ENCODE measurements around the gene PPP1R26.
A peak's percentile ranks its signal among the peaks of the same experiment; 100 is the strongest.

Gene PPP1R26

DNA sequence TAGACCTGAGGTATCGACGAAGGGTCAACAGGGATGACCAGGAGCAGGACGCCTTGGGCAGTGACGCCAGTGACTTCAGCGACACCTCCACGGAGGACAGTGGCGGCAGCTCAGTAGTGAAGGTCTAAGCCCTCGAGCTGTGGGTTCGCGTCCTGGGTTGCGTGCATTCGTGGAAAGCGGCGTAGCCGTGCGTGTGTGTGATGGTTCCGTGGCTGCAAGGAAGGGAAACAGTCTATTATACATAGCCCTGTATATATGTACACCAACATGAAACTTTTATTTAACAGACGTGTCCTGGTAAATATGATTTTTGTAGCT is 8.4 kb downstream of the PPP1R26 start:
- no peak for DNase-seq (ENCODE audit: low spot score)

DNA sequence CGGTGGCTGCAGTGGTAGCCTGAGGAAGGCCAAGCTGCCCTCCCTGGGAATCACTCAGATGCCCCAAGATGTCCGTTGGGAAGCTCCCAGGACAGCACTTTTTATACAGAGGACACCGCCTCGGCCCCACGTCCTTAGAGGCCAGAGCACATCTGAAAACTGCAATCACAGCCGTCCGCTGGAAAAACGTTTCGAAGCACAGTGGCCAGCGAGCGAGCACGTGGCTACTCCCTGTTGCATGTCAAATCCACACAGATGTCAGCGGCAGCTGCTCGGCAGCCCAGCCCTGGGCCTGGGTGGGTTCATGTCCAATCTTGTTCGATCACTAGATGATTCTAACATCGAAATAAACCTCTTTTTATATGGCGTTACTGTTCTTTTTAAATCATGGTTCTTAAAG is 8.9 kb downstream of the PPP1R26 start:
- no peak for DNase-seq (ENCODE audit: low spot score)

DNA sequence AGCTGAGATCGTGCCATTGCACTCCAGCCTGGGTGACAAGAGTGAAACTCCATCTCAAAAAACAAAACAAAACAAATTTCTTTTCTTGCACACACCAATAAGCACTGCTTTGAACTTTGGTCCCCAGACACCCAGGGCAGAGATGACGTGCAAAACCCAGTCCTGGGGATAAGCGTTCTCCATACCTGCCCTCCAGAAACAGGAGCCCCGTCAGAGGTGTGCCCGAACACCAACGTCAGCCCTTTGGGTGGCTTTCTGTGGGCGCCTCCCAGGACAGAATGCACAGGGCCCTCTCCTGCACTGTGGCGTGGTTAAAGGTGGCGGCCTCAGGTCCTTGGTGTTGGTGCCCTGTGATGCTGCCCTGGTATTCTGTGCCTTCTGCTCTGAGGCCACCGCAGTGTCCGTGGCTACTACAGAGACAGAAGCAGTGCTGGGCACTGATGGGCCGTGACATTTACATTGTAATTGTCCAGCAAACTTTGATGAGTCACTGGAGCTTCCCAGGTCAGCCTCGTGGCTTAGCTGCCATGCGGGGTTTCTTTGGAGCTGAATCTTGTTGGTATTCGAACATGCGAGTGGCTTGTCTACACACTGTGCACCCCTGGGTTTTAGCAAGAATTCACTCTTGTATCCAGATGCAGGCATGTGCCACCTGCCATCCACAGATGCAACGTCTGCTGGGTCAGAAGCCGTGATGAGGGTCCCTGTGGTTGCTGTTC is 9.8 kb downstream of the PPP1R26 start:
- DNase-seq (ENCODE audit: low spot score), result no peak

DNA sequence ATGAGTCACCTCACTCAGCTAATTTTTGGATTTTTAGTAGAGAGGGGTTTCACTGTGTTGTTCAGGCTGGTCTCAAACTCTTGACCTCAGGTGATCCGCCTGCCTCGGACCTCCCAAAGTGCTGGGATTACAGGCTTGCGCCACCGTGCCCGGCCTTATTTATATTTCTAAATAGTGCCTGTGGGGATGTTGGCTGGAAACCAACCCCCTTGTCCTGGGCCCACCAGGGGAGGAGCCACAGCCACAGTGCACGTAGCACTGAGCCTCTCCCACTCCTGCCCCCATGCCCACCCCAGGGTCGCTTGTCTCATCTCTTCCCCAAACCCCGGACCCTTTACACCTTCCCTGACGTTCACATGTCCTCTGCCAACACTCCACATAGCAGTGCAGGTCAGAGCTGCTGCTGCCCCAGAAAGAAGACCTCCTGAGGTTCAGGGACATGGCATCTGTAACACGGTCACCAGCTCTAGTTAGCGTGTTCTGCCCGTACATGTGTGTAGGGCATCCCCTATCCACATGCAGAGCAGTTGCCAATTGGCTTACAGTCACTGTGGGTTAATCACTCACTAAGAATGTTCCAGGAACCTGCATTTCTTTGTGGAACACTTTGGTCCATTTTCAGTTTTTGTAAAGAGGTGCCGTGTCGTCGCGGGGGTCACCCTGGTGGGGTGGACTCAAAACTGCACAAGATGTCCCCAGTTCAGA is 10.7 kb downstream of the PPP1R26 start:
- no peak for DNase-seq (ENCODE audit: low spot score)

DNA sequence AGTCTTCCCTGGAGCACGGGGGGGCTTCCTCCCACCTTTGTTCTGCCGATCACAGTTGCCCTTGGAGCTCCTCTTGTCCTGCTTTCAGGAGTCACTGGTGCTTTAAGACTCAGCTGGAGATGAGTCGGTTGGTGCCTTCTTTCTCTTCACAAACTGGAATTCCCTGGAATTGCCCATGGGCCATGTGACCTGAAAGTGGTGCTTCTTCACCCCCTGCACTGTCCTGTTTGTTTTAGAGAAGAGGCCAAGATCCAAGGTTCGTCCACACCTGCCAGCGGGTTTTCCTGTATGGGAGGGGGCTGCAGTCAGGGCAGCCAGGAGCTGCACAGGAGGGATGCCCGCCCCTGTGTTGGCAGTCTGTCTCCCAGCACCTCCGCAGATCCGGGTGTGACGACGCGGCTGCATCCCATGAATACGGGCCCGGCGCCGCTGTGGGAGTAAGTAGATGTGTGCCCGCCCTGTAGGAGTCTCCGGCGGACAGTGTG is 11.4 kb downstream of the PPP1R26 start:
- DNase-seq (ENCODE audit: low spot score), result no peak

DNA sequence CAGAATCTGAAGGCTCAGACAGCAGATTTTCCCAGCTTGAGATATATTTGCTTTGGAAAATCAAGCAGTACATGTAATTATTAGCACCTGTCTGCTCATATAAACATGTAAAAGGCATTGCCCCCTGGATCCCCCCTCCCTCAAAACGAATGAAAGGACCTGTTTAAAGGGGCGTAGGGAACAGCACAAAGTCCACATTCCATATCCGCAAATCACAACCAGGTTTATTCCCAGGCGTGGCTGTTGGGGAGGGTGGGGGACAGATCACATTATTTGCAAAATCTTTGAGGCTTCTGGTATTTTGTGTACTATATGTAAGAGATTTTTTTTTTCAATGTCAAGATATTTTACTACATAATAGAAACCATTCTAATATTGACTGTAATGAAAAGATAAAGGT is 12.2 kb downstream of the PPP1R26 start:
- no peak for DNase-seq (ENCODE audit: low spot score)

DNA sequence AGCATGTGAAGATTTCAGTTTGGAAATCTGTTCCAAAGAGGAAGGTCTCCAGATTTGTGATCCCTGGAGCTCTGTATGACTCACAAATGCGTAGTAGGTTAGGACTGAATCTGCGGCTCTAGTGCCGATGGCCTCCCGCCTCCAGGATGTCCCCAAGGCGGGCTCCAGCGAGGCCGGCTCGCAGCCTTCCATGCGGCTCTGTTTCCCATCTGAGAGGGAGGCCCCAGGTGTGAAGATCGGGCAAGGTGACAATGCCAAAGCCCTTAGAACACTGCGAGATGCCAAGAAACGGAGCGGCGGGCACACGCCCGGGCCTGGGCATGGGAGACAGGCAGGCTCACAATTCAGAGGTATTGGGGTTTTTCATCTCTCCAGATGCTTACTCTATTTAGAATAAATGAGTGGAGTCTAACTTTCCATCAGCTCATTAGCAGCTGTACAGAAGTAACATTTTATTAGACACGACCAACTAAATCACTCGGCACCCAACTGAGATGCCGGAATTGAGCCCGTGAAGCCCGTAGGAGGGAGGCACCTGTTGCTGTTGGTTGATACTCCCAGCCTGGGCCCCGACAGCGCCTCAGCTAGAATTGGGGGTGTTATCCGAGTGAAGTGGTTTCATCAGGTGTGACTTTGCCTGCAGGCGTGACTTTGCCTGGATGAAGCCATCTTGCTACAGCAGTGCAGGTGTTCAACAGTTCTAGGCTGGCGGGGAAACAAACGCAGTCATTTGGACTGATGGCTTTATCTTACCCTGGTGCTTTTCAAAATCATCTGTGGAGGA is 13.5 kb downstream of the PPP1R26 start:
- no peak for DNase-seq (ENCODE audit: low spot score)

DNA sequence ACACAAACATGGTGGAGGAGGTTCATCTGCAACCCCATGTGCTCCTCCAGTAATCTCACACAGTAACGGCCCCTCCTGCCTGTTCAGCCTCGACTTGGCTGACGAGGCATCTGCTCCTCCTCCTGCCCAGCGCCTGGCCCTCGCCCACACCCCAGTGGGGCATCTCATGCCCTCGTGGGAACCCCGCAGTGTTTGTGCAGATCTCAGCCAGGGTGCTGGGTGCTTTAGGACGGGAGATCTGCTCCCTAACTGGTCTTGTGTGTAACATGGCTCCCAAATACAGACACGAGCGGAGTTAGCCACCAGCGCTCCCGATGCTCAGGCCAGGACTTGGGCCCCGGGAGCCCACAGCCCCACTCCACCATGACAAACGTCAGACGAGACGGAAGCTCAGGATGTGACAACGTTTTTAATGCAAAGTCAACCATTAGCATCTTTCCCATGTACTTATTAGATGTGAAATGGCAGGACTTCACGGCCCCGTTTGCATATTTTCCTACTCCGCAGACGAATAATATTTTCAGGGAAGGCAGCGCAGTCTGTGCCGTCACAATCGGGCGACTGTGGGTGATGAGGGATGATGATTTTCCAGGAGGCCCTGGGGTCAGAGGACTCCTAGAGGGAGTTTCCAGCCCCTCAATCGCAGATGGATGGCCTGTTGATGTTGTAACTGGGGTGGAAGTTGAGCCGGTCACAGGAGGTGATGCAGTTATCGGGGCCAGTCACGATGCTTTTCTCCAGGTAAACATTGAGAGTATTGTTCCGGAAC is 15.4 kb downstream of the PPP1R26 start:
- no peak for DNase-seq (ENCODE audit: low spot score)

DNA sequence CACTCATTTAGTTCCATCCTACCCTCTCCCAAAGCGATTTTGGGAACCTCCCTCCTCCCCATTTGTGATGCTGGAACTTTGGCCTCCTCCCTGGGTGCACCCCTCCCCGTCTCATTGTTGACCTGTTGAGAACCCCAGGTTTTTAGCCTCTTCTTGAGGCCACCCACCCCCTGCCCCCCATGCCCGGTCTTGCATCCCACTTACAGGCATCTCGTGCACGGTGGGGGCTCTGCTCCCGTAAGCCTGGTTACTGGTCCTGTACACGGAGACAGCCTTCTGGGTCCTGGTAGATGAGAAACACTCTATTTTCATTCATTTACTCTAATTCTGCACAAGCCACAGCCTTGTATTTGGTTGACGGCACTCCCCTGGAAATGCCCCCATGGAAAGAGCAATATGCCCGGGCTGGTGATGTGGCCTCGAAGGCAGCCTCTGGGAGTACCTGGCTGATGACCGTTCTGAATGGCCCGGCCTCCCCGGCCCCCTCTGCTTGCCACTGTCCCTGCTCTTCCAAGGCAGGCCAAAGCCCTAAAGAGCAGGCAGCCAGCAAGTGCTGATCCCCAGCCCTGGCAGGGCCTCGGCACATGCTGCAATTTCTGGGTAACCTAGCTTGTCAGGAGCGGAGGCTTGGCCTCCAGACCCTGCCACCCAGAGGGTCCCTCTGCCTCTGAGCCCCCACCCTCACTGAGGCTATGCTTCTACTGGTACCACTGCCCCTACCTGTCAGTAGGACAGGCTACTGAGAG is 19.0 kb downstream of the PPP1R26 start:
- no peak for DNase-seq (ENCODE audit: low spot score)

DNA sequence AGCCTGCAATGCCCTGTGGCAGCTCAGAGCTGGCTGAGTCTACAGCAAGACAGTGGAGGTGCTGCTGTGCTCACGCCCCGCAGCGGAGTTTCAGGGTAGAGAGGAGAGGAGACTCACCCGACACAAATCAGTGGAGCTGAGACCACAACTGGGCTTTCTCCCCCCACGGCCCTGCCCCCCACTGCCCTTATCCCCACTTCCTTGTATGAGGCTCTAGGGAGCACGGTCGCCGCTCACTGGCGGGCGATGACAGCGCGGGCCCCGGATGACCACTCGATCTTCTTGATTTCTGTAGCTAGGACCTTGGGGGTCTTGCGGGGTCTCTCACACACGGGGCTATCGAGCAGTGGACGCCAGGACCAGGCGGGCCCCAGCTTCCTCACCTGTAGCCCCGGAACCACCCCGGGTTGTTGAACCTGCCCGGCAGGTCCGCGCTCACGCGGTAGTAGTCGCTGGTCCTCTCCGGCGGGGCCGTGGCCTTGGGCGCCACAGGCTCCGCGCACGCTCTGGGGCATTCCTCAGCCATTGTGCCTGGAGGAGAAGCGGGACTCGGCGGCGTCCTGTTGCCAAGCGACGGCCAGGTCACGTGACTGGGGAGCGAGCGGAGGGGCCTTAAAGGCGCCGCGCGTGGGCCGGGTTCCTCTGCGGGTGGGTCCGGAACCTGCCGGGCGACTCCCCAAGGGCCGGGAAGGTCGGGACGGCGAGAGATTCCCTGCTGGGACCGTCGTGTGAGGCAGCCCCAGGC is 19.9 kb downstream of the PPP1R26 start:
- DNase-seq (ENCODE audit: low spot score), result peak; percentile 91

DNA sequence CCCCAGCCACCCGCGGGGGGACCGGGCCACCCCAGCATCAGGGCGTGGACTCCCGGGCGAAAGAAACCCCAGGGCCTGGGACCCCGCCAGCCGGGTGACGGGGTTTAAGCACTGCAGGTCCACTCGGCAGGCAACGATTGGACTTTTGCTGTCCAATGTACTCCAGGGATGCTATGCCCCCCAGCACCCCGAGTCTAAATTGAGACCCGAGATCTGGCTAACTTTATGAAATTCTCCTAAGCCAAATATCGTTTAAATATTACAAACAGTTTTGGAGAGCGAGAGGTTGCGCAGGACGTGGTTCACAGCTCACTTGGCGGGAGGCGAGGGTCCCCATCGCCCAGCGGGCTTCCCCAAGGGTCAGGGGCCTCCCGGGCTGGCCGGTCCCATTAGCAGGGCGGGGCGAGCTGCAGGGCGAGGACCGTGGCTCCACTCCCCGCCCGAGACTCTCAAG is 20.5 kb downstream of the PPP1R26 start:
- DNase-seq (ENCODE audit: low spot score), result no peak

DNA sequence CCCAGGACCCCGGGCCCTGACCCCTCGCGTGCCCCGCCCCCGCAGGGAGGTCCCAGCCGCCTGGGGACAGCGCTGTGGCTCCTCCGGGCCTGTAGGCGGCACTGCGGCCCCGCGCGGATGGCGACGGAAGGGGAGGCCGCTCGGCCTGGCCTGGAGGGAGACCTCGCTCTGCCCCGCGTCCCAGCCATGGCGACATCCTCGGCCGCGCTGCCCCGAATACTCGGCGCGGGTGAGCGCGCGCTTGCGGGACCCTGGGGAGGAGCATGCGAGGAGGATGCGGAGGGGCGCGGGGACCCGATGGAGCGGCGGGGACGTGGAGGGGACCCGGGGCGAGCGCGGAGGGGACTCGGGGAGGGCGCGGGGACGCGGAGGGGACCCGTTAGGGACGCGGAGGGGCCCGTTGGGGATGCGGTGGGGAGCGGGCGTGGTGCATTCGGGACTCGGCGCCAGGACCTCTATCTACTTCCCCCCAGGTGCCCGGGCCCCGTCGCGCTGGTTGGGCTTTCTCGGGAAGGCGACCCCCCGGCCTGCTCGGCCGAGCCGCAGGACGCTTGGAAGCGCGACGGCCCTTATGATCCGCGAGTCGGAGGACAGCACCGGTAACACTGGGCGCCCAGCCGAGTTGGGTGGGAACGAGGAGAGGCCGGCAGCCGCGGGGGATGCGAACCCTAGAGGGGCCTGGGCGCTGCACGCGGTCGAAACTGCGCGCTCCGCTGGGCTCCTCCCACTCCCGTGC is 21.1 kb downstream of the PPP1R26 start, which contains the start of gene MRPS2:
TSS of gene MRPS2 (plus strand) at position 158 of the 736 bp plus-strand sequence. CDS start at position 187, 29 bp downstream.
- DNase-seq (ENCODE audit: low spot score), result peak; percentile 84

DNA sequence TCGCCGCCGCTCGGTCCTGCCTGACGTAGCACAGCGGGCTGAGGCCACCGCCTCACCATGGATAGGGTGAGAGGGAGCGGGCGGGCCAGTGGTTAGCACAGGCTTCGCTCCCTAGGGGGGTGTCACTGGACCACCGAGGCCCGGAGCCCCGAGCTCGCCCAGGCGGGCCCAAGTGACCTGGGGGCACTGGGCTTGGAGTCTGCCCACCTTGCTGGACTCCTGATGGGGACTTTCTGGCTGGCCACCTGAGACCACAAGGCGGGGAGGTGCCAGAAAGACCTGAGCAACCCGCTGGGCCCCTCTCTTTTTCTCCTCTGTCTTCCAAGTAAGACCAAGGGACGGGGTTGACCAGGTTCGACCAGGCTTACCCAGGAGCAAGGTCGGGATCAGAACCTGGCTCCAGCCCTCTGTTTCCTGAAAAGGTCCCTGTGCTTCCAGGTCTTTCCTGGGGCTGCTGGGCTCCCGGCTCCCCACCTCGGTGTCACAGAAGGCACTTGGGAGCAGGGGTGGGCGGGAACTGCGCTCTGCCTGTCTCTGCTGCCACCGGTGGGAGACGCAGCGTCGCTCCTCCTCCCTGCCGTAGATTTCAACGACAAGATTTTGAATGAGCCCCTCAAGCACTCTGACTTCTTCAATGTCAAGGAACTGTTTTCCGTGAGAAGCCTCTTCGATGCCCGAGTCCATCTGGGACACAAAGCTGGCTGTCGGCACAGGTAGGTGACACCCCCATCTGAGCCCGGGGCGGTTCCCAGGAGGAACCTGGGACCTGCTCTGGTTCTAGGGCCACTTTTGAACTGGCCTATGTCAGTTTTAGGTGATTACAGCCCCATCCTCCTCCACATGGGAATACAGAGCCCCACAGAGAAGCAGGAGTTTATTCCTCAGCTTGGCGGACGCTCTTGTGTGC is 21.9 kb downstream of the PPP1R26 start:
- DNase-seq (ENCODE audit: low spot score), result no peak

DNA sequence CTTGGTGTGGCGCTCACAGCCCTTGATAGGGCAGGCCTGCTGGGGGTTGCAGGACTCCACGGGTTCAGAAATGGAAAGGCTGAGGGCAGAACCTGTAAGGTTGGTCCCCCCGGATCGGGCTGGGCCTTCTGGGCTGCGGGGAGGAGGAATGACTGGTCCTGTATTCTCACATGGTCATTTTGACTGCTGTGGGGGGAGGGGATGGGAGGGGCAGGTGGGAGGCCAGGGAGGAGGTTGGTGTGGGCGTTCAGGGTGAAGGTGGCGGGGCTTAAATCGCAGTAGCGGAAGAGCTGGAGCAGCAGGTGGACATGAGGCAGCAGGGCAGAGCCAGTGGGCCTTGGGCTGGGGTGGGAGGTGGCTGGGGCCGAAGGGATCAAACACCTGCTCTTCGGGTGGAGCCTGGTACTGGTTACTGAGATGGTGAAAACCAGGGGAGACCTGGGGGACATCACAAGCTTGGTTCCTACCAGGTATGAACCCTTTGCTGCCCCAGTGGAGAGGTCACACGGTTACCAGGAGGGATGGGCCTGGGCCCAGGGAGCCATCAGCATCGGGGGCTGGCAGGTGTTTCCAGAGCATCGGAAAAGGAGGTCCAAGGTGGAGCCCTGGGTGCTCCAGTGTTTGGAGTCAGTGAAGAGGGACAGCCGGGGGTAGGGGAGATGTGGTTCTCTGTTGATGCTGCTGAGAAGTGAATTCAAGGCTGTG is 22.7 kb downstream of the PPP1R26 start:
- DNase-seq (ENCODE audit: low spot score), result no peak

DNA sequence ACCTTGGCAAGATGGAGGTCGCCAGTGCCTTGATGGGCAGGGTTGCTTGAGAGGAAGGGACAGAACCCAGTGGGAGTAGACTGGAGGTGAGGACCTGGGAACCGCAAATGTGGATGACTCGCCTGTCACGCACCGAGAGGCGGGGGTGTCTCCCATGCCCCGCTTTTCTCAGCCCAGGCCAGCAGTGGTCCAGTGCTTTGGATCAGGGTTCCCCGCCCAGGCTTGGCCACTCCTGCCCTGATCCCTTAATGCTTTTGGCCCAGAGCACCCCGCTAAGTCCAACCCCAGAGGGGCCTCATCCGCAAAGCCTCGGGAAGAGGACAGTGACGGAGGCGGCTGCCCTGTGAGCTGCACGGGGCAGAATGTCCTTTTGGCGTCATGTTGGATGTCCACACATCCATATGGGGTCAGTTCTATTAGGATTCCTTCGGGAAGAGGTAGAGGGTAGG is 23.3 kb downstream of the PPP1R26 start:
- no peak for DNase-seq (ENCODE audit: low spot score)

DNA sequence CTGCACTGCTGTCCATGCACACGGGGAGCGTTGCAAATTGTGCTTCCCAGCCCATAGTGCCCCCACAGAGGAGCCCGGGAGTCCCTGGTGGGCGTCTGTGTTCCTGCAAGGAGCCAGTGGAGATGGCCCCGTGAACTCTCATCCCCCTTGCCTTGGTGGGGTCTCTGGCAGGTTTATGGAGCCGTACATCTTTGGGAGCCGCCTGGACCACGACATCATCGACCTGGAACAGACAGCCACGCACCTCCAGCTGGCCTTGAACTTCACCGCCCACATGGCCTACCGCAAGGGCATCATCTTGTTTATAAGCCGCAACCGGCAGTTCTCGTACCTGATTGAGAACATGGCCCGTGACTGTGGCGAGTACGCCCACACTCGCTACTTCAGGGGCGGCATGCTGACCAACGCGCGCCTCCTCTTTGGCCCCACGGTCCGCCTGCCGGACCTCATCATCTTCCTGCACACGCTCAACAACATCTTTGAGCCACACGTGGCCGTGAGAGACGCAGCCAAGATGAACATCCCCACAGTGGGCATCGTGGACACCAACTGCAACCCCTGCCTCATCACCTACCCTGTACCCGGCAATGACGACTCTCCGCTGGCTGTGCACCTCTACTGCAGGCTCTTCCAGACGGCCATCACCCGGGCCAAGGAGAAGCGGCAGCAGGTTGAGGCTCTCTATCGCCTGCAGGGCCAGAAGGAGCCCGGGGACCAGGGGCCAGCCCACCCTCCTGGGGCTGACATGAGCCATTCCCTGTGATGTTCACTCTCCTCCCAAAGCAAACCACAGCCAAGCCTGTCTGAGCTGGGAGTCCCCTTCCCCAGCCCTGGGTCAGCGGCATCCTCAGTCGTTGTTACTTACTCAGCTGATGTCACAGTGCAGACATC is 24.0 kb downstream of the PPP1R26 start:
- DNase-seq (ENCODE audit: low spot score), result no peak

Measured in cerebellar cortex (tissue), 1 donor.